NB4 (cell line): ENCODE results near the gene COQ3.
A peak's percentile ranks its signal among the peaks of the same experiment; 100 is the strongest.

ENCODE experiments used
- DNase-seq: peaks from one replicate; pipeline ENCODE4 v3.0.0; 2010; ENCODE audit warnings: low read depth
- H3K4me3 ChIP-seq: one replicate; pipeline ENCODE4 v1.5.1; 2011; ENCODE audit warnings: mild to moderate bottlenecking, low read depth, low read length, moderate library complexity
- CTCF ChIP-seq: IDR thresholded peaks from one replicate; pipeline ENCODE4 v1.5.1; 2012; ENCODE audit warnings: low read depth, low read length
- MAX ChIP-seq: IDR thresholded peaks from 2 replicates; pipeline ENCODE4 v1.6.1; 2011; ENCODE audit warnings: low read depth, low read length
- MYC ChIP-seq: IDR thresholded peaks from 2 replicates; pipeline ENCODE4 v1.6.1; 2011; ENCODE audit warnings: low read depth, low read length
- POLR2A ChIP-seq: IDR thresholded peaks from 2 replicates; pipeline ENCODE4 v1.6.1; 2011; ENCODE audit warnings: mild to moderate bottlenecking; ENCODE audit not compliant: insufficient read length; ENCODE audit errors: extremely low read depth

COQ3 gene

GRCh38 chr6:99402448-99402847 lies 8.5 kb upstream of the COQ3 start:
- no peak for TF ChIP-seq POLR2A
- no peak for TF ChIP-seq MYC
- no peak for TF ChIP-seq CTCF
- no peak for TF ChIP-seq MAX
- DNase-seq: no peak
- H3K4me3 ChIP-seq: no peak overlapping the region

DNA sequence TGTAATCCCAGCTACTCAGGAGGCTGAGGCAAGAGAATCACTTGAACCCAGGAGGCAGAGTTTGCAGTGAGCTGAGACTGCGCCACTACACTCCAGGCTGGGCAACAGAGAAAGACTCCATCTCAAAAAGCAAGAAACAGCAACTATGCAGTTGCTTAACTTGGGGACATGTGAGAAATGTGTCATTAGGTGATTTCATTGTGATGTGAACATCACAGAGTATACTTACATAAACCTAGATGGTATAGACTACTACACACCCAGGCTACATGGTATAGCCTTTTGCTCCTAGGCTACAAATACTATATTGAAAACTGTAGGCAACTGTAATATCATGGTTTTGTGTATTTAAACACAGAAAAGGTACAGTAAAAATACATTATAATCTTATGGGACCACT lies 3.3 kb upstream of the COQ3 start:
- TF ChIP-seq POLR2A: no peak
- no peak for TF ChIP-seq MYC
- TF ChIP-seq CTCF: no peak
- TF ChIP-seq MAX: no peak
- DNase-seq: no peak
- H3K4me3 ChIP-seq: no peak overlapping the region

GRCh38 chr6:99393366-99393697 lies 663 bp downstream of the COQ3 start:
- DNase-seq: no peak
- H3K4me3 ChIP-seq: peak overlapping the region; percentile 92
- no peak for TF ChIP-seq MYC
- no peak for TF ChIP-seq POLR2A
- no peak for TF ChIP-seq MAX
- TF ChIP-seq CTCF: no peak

DNA sequence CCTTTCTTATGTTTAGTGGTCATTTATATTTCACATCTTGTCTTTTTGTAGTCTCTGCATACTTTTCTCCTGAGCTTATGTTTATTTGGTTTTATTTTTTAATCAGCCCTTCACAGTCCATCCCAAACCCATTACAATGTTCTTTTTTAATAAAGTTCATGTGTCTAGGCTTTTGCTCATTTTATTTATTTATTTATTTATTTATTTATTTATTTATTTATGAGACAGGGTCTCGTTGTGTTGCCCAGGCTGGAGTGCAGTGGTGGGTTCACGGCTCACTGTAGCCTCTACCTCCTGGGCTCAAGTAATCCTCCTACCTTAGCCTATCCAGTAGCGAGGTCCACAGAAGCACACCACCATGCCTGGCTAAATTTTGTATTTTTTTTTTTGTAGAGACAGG lies 3.1 kb downstream of the COQ3 start:
- no peak for TF ChIP-seq MYC
- no peak for DNase-seq
- no peak overlapping the region for H3K4me3 ChIP-seq

DNA sequence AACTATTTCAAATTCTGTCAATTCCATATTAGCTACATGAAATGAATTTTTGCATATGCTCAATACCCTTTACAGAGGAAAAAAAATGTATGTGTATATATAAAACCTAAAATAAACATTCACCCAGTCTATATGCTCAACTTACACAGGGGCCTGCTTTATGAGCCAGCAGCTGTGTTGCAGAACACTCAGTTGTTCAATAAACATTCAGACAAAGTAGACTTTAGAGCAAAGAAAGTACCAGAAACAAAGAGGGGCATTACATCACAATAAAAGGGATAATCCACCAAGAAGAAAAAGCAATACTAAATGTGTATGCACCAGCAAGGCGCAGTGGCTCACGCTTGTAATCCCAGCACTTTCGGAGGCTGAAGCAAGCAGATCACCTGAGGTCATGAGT lies 9.5 kb downstream of the COQ3 start:
- TF ChIP-seq POLR2A: no peak
- no peak for DNase-seq
- H3K4me3 ChIP-seq: no peak overlapping the region

- H3K4me3 ChIP-seq: no peak overlapping the region
- TF ChIP-seq CTCF (no peak), MAX (no peak), MYC (no peak), POLR2A (no peak)
- DNase-seq: peak; percentile 14
These were observed 15.4 kb downstream of the COQ3 start for GRCh38 chr6:99378636-99379035.

DNA sequence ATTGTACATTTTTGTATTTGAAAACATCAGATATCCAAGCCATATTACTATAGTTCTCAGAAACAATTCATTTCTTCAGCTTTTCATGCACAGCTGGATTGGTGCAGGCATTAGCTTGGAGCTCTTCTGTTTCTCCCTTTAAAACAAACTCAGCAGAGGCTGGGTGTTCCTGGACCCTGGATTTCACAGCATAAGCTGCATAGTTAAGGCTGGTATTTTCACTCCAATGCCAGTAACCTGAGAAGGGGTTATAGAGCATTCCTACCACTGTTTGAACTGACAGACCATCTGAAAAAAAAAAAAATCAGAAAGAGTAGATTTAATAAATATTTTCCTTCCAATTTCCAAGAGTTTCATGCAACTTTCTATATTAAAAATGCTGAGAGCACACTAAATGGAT lies 24.5 kb downstream of the COQ3 start:
- TF ChIP-seq MYC: no peak
- TF ChIP-seq POLR2A: no peak
- no peak for TF ChIP-seq MAX
- no peak for TF ChIP-seq CTCF

More for the DNA sequence above, 24.5 kb downstream of the COQ3 start:
- H3K4me3 ChIP-seq: no peak overlapping the region
- no peak for DNase-seq
